ENCODE measurements around the gene PCDH7.

DNA sequence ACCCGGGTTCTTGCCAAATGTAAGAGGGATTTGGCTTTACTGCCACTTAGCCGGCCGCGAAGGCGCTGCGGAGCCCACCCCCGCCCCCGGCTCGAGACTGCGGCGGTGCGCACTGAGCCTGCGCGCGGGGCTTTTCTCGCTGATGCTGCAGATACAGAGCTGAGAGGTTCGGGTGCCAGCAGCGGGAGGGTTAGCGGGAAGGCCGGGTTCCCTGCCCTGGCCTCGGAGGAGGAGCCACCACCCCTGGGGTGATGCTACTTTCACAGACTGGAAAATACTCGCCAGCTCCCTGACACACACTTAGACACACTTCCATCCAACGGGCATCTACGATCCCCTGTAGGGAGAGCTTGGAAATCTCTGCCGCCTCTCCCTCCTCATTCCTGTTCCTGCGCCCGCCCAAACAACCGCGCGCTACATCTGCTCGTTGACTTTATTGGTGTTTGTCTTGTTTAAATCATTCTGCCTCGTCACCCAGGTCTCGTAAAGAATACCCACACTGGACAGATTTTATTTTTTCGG is 2.1 kb upstream of the PCDH7 start:
- TF ChIP-seq ZNF133 (tag by site-specific recombination; IDR thresholded peaks at IDR 0.05) (no peak), ZNF274 (IDR thresholded peaks at IDR 0.05; ENCODE audit: low read length) (no peak), ZNF274 (tag by site-specific recombination; IDR thresholded peaks at IDR 0.05; ENCODE audit: borderline replicate concordance) (no peak), KLF8 (tag by site-specific recombination; IDR thresholded peaks at IDR 0.05) (no peak), ZNF138 (tag by site-specific recombination; IDR thresholded peaks at IDR 0.05; ENCODE audit: borderline replicate concordance) (no peak), ZNF555 (tag by site-specific recombination; conservative IDR thresholded peaks at IDR 0.05) (no peak), SETDB1 (IDR thresholded peaks at IDR 0.05; ENCODE audit: insufficient read length, low read length) (no peak), ZFP41 (tag by site-specific recombination; IDR thresholded peaks at IDR 0.05; ENCODE audit: borderline replicate concordance) (no peak), ZNF174 (tag by site-specific recombination; IDR thresholded peaks at IDR 0.05) (no peak), ZNF792 (tag by site-specific recombination; IDR thresholded peaks at IDR 0.05) (no peak), PRDM4 (tag by site-specific recombination; IDR thresholded peaks at IDR 0.05) (no peak), ZSCAN16 (tag by site-specific recombination; IDR thresholded peaks at IDR 0.05) (no peak), ZNF2 (tag by site-specific recombination; IDR thresholded peaks at IDR 0.05) (no peak)
- TF ChIP-seq, protein P1, sequence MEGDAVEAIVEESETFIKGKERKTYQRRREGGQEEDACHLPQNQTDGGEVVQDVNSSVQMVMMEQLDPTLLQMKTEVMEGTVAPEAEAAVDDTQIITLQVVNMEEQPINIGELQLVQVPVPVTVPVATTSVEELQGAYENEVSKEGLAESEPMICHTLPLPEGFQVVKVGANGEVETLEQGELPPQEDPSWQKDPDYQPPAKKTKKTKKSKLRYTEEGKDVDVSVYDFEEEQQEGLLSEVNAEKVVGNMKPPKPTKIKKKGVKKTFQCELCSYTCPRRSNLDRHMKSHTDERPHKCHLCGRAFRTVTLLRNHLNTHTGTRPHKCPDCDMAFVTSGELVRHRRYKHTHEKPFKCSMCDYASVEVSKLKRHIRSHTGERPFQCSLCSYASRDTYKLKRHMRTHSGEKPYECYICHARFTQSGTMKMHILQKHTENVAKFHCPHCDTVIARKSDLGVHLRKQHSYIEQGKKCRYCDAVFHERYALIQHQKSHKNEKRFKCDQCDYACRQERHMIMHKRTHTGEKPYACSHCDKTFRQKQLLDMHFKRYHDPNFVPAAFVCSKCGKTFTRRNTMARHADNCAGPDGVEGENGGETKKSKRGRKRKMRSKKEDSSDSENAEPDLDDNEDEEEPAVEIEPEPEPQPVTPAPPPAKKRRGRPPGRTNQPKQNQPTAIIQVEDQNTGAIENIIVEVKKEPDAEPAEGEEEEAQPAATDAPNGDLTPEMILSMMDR (tag by site-specific recombination; IDR thresholded peaks at IDR 0.05): no peak

Measured in HEK293 (cell line).